Measurements from ENCODE around the gene PRELID2. TPM values are rescaled to one million over a fixed set of nuclear protein-coding genes. Genes with fewer than 3 reads are reported as not detected.

PRELID2 gene
- total and polyA plus RNA-seq, 2 donors, result 3.1 to 6.6 TPM

DNA sequence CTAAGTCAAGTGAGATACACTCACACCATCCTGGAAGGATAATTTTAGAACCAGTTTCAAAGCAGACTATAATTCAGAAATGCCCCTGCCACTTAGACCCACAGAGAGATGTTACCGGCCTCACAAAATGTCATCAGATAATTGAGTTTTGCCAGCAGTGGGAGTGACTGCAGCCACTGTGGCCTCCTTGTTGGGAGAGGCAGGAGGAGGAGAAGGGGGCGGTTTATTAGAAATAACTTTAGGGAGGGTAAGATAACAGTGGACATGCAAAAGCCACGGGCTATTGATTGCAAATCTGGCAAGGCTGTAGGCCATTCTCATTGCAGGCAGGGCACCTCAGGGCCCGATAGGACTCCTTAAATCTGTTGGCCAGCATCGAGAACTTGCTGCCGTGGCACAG, 24.3 kb upstream of the PRELID2 start:
- Histone ChIP-seq H3K4me1 (ENCODE audit: control insufficient read depth in 2 of 2, insufficient read depth in 2 of 2, low read length in 2 of 2) (peaks cover 0 to 9% of the 10 kb centered on the region in 2 donors), H3K9me3 (ENCODE audit: control insufficient read depth in 2 of 2, insufficient read depth in 1 of 2, low read length in 1 of 2) (no peaks in the 10 kb centered on the region), H3K4me3 (ENCODE audit: low read length in 2 of 2) (no peak overlapping the region), H3K27ac (ENCODE audit: low read depth in 1 of 2, low read length in 1 of 2) (no peak overlapping the region), H3K36me3 (ENCODE audit: control insufficient read depth in 2 of 2, insufficient read depth in 2 of 2, low read length in 1 of 2) (no peaks in the 10 kb centered on the region), H3K27me3 (ENCODE audit: control insufficient read depth in 2 of 2, insufficient read depth in 1 of 2, low read length in 1 of 2) (no peaks in the 10 kb centered on the region)
- 96% methylated on average over 6 of the region's 6 CpGs for WGBS
- no peak for DNase-seq (ENCODE audit: low read depth in 6 of 9, low spot score in 9 of 9)

DNA sequence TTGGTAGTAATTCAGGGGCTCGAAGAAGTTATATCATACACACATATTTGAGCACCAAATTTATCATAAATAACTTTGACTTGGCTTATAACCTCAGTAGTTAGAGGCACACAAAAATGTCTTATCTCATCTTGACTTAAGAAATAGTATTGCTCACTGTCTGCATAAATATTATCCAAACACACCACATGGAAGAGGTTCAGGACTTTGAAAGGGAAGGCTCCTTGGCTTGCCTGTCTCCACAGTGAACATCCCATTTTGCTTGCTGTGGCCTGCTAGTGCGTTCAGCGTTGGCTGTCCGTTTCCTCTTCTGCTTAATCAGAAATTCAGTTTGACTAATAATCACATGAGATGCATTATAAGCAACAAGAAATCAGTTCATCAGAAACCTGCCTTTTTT, 23.8 kb upstream of the PRELID2 start:
- Histone ChIP-seq H3K4me3 (ENCODE audit: low read length in 2 of 2) (no peak overlapping the region), H3K4me1 (ENCODE audit: control insufficient read depth in 2 of 2, insufficient read depth in 2 of 2, low read length in 2 of 2) (peaks cover 0 to 9% of the 10 kb centered on the region in 2 donors), H3K9me3 (ENCODE audit: control insufficient read depth in 2 of 2, insufficient read depth in 1 of 2, low read length in 1 of 2) (no peaks in the 10 kb centered on the region), H3K27ac (ENCODE audit: low read depth in 1 of 2, low read length in 1 of 2) (no peak overlapping the region), H3K36me3 (ENCODE audit: control insufficient read depth in 2 of 2, insufficient read depth in 2 of 2, low read length in 1 of 2) (no peaks in the 10 kb centered on the region), H3K27me3 (ENCODE audit: control insufficient read depth in 2 of 2, insufficient read depth in 1 of 2, low read length in 1 of 2) (no peaks in the 10 kb centered on the region)
- WGBS, result 91% methylated on average over 4 of the region's 4 CpGs
- no peak for DNase-seq (ENCODE audit: low read depth in 6 of 9, low spot score in 9 of 9)

DNA sequence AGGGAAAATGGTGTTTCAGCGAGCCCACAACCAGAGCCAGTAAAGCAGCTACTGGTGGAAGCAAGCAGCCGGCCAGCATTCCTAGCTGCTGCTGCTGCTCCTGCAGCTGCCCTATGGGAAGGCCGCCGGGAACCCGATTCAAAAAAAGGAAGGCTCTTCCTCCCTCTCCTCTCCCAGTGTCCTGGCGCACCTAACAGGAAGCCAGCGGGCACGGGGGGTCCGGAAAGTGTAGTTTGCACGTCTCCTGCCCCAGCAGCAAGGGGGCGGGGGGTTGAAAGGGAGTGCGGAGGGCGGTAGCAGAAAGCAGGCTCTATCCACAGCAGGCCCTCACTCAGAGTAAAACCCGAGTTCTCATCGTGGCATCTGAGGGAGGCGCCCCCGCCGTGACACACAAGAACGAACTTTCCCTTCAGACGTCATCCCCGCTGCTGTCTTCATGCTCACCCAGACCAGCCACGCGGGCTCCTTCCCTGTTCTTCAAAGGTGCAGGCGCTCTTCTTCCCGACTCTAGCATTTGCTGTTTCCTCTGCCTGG, 21.2 kb upstream of the PRELID2 start:
- no peaks in the 10 kb centered on the region for H3K9me3 ChIP-seq (ENCODE audit: control insufficient read depth in 2 of 2, insufficient read depth in 1 of 2, low read length in 1 of 2)
- peaks cover 0 to 9% of the 10 kb centered on the region in 2 donors for H3K4me1 ChIP-seq (ENCODE audit: control insufficient read depth in 2 of 2, insufficient read depth in 2 of 2, low read length in 2 of 2)
- 13% methylated on average over 25 of the region's 25 CpGs for WGBS
- H3K27me3 ChIP-seq (ENCODE audit: control insufficient read depth in 2 of 2, insufficient read depth in 1 of 2, low read length in 1 of 2), result no peaks in the 10 kb centered on the region
- H3K27ac ChIP-seq (ENCODE audit: low read depth in 1 of 2, low read length in 1 of 2), result no peak overlapping the region
- H3K4me3 ChIP-seq (ENCODE audit: low read length in 2 of 2), result peak overlapping the region in 1 of 2 donors; percentile 7
- peak in 5 of 9 donors; percentile 9 to 55 (median 22) for DNase-seq (ENCODE audit: low read depth in 6 of 9, low spot score in 9 of 9)
- H3K36me3 ChIP-seq (ENCODE audit: control insufficient read depth in 2 of 2, insufficient read depth in 2 of 2, low read length in 1 of 2), result no peaks in the 10 kb centered on the region

- no peaks in the 10 kb centered on the region for H3K27me3 ChIP-seq (ENCODE audit: control insufficient read depth in 2 of 2, insufficient read depth in 1 of 2, low read length in 1 of 2)
- H3K4me3 ChIP-seq (ENCODE audit: low read length in 2 of 2), result no peak overlapping the region
- H3K4me1 ChIP-seq (ENCODE audit: control insufficient read depth in 2 of 2, insufficient read depth in 2 of 2, low read length in 2 of 2), result peaks cover 0 to 9% of the 10 kb centered on the region in 2 donors
- no peak overlapping the region for H3K27ac ChIP-seq (ENCODE audit: low read depth in 1 of 2, low read length in 1 of 2)
- DNase-seq (ENCODE audit: low read depth in 6 of 9, low spot score in 9 of 9), result peak in 1 of 9 donors; percentile 5
- 84% methylated on average over 4 of the region's 4 CpGs for WGBS
- no peaks in the 10 kb centered on the region for H3K36me3 ChIP-seq (ENCODE audit: control insufficient read depth in 2 of 2, insufficient read depth in 2 of 2, low read length in 1 of 2)
- no peaks in the 10 kb centered on the region for H3K9me3 ChIP-seq (ENCODE audit: control insufficient read depth in 2 of 2, insufficient read depth in 1 of 2, low read length in 1 of 2)
Observed at GRCh38 chr5:145855763-145856267, 20.7 kb upstream of the PRELID2 start.

DNA sequence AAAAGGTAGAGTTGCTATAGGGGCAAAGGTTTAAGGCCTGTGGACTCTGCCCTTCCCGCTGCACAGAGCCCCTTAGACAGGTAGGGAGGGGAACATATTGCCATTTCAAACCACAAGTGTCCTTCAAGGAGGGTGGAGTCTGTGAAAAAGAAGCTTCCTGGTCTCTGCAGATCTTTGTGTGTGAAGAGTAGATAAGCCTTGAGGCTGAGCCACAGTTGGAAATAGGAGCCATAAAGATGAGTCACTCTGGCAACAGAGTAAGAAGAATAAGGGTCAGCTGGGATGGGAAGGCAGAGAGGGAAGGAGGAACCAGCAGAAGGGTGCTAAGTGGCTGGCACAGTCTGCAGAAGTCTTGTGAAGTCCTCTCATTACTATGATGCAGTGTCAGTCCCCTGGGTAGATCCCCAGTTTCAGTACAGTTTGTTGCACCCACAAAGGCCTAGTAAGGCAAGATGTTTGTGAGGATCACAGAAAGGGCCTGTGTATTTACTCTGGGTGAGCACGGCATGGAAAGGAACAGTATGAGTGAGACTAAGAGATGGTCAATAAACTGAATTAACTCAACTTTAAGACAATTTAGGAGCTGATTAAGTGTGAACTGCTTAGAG, 19.6 kb upstream of the PRELID2 start:
- Histone ChIP-seq H3K36me3 (ENCODE audit: control insufficient read depth in 2 of 2, insufficient read depth in 2 of 2, low read length in 1 of 2) (no peaks in the 10 kb centered on the region), H3K4me3 (ENCODE audit: low read length in 2 of 2) (no peak overlapping the region), H3K4me1 (ENCODE audit: control insufficient read depth in 2 of 2, insufficient read depth in 2 of 2, low read length in 2 of 2) (peaks cover 0 to 9% of the 10 kb centered on the region in 2 donors), H3K9me3 (ENCODE audit: control insufficient read depth in 2 of 2, insufficient read depth in 1 of 2, low read length in 1 of 2) (no peaks in the 10 kb centered on the region), H3K27me3 (ENCODE audit: control insufficient read depth in 2 of 2, insufficient read depth in 1 of 2, low read length in 1 of 2) (no peaks in the 10 kb centered on the region), H3K27ac (ENCODE audit: low read depth in 1 of 2, low read length in 1 of 2) (no peak overlapping the region)
- WGBS, result 72% methylated on average over 2 of the region's 2 CpGs
- DNase-seq (ENCODE audit: low read depth in 6 of 9, low spot score in 9 of 9), result no peak

GRCh38 chr5:145853781-145854376, 18.7 kb upstream of the PRELID2 start:
- H3K36me3 ChIP-seq (ENCODE audit: control insufficient read depth in 2 of 2, insufficient read depth in 2 of 2, low read length in 1 of 2), result no peaks in the 10 kb centered on the region
- H3K27ac ChIP-seq (ENCODE audit: low read depth in 1 of 2, low read length in 1 of 2), result no peak overlapping the region
- no peak for DNase-seq (ENCODE audit: low read depth in 6 of 9, low spot score in 9 of 9)
- no peaks in the 10 kb centered on the region for H3K27me3 ChIP-seq (ENCODE audit: control insufficient read depth in 2 of 2, insufficient read depth in 1 of 2, low read length in 1 of 2)
- H3K4me3 ChIP-seq (ENCODE audit: low read length in 2 of 2), result no peak overlapping the region
- H3K4me1 ChIP-seq (ENCODE audit: control insufficient read depth in 2 of 2, insufficient read depth in 2 of 2, low read length in 2 of 2), result peaks cover 0 to 9% of the 10 kb centered on the region in 2 donors
- 98% methylated on average over 3 of the region's 3 CpGs for WGBS
- no peaks in the 10 kb centered on the region for H3K9me3 ChIP-seq (ENCODE audit: control insufficient read depth in 2 of 2, insufficient read depth in 1 of 2, low read length in 1 of 2)

- Histone ChIP-seq H3K27ac (ENCODE audit: low read depth in 1 of 2, low read length in 1 of 2) (no peak overlapping the region), H3K27me3 (ENCODE audit: control insufficient read depth in 2 of 2, insufficient read depth in 1 of 2, low read length in 1 of 2) (no peaks in the 10 kb centered on the region), H3K4me1 (ENCODE audit: control insufficient read depth in 2 of 2, insufficient read depth in 2 of 2, low read length in 2 of 2) (peaks cover 0 to 9% of the 10 kb centered on the region in 2 donors), H3K4me3 (ENCODE audit: low read length in 2 of 2) (no peak overlapping the region), H3K36me3 (ENCODE audit: control insufficient read depth in 2 of 2, insufficient read depth in 2 of 2, low read length in 1 of 2) (no peaks in the 10 kb centered on the region), H3K9me3 (ENCODE audit: control insufficient read depth in 2 of 2, insufficient read depth in 1 of 2, low read length in 1 of 2) (no peaks in the 10 kb centered on the region)
- 90% methylated on average over 3 of the region's 3 CpGs for WGBS
- DNase-seq (ENCODE audit: low read depth in 6 of 9, low spot score in 9 of 9), result no peak
Observed at GRCh38 chr5:145852990-145853389, 17.8 kb upstream of the PRELID2 start.

- Histone ChIP-seq H3K36me3 (ENCODE audit: control insufficient read depth in 2 of 2, insufficient read depth in 2 of 2, low read length in 1 of 2) (no peaks in the 10 kb centered on the region), H3K9me3 (ENCODE audit: control insufficient read depth in 2 of 2, insufficient read depth in 1 of 2, low read length in 1 of 2) (no peaks in the 10 kb centered on the region), H3K4me1 (ENCODE audit: control insufficient read depth in 2 of 2, insufficient read depth in 2 of 2, low read length in 2 of 2) (no peaks in the 10 kb centered on the region), H3K27me3 (ENCODE audit: control insufficient read depth in 2 of 2, insufficient read depth in 1 of 2, low read length in 1 of 2) (no peaks in the 10 kb centered on the region), H3K27ac (ENCODE audit: low read depth in 1 of 2, low read length in 1 of 2) (no peak overlapping the region), H3K4me3 (ENCODE audit: low read length in 2 of 2) (no peak overlapping the region)
- DNase-seq (ENCODE audit: low read depth in 6 of 9, low spot score in 9 of 9), result no peak
- 90% methylated on average over 1 of the region's 1 CpG for WGBS
Observed at GRCh38 chr5:145848854-145849253, 13.7 kb upstream of the PRELID2 start.
